Cardiac septum (tissue), 1 donor: ENCODE data around the gene ZMAT5. TPM values are rescaled to one million over a fixed set of nuclear protein-coding genes. Genes with fewer than 3 reads are reported as not detected.
A peak's percentile ranks its signal among the peaks of the same experiment; 100 is the strongest.

Experiments
- DNase-seq: peaks from one replicate; pipeline ENCODE4 v3.0.0-alpha.2; 2020; ENCODE audit warnings: low spot score
- intact Hi-C: fragments of 100-400 bp; cut with DNase I; formaldehyde crosslinking; loops from one replicate; pipeline ENCODE4 v1.14.0; 2022
- long read RNA-seq: library from polyadenylated mRNA; unstranded; transcript quantifications from one replicate; pipeline ENCODE4 v2.0.0, GENCODE V29; 2021
- total RNA-seq: library from RNA; stranded (reverse); fragmentation: NEBNext Ultra II Directional; extraction: Animal tissue kit (Norgen Biotek cat#: 25700); gene quantifications from one replicate; pipeline ENCODE4 v1.2.1, GENCODE V29; 2021
- donor health status: DM: no; HTN: no; CAD: no.

Gene ZMAT5, protein sequence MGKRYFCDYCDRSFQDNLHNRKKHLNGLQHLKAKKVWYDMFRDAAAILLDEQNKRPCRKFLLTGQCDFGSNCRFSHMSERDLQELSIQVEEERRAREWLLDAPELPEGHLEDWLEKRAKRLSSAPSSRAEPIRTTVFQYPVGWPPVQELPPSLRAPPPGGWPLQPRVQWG
- total RNA-seq = 17.1 TPM
- long read RNA-seq, partial matches to known transcripts = 1 of 19 reads
- long read RNA-seq, other reads (novel, unspliced or antisense) = 14 of 19 reads

DNA sequence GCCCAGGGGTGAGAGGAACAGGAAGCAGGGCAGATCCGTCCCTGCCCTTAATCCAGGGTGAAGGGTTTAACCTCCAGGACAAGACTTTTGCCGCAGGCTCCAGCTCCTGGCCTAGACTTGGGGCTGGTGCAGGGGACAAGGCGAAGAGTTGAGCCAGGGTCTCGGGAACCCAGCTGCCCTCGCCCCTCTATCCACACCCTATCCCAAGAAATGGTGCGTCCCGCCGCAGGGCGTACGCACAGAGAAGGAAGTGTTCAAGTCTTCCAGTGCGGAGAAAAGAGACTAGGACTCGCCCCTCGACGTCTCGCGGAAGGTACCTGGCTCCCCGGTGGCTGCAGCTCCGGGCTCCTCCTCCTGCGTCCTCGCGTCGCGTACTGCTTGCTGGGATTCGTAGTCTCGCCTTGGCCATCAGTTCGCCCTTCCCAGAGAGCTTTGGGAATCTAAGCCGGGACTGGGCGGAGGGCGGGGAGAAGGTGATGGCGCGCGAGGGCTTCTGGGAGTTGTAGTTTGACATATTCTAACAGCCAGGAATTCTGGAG is at the start of gene ZMAT5:
Gene ZMAT5, minus strand, starts transcription at position 376 of the 539 bp plus-strand sequence. CDS start 18,463 bp downstream, outside the sequence.
- intact Hi-C loops = loop anchor here (5.0 kb wide), 2 partner anchors 214 to 236 kb away; partner anchors contain the start of gene THOC5
- DNase-seq = peak; percentile 98

- no peak for DNase-seq
- intact Hi-C loops = no loop called here
Observed at GRCh38 chr22:29816539-29816938, 49.7 kb upstream of the ZMAT5 start.

GRCh38 chr22:29816128-29816527 is 49.3 kb upstream of the ZMAT5 start:
- peak; percentile 78 for DNase-seq
- intact Hi-C loops = no loop called here

- no peak for DNase-seq
- intact Hi-C loops = no loop called here
Observed at GRCh38 chr22:29815580-29815979, 48.8 kb upstream of the ZMAT5 start.

GRCh38 chr22:29814003-29814402 is 47.2 kb upstream of the ZMAT5 start:
- DNase-seq = no peak
- intact Hi-C loops = no loop called here

- intact Hi-C loops = no loop called here
- no peak for DNase-seq
Observed at GRCh38 chr22:29813563-29813962, 46.8 kb upstream of the ZMAT5 start.

- intact Hi-C loops = no loop called here
- DNase-seq = no peak
Observed at GRCh38 chr22:29813126-29813525, 46.3 kb upstream of the ZMAT5 start.

DNA sequence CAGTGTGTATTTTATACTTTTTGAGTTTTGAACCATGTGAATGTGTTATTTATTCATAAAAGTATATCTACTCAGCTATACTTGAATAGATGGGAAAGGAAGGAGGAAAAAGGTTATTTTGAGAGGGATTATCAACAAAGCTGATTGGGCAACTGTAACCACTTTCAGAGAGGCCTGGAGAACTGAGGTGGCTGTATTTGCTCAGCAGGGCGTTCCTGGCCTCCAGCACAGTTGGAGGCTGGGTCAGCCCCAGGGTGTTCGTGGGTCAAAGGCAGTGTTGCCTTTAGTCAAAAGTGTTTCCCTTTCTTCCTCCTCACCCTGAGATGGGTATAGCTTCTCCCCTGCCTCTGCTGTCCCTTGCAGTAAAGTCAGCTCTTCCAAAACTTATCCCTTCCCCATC is 44.6 kb upstream of the ZMAT5 start:
- no peak for DNase-seq

DNA sequence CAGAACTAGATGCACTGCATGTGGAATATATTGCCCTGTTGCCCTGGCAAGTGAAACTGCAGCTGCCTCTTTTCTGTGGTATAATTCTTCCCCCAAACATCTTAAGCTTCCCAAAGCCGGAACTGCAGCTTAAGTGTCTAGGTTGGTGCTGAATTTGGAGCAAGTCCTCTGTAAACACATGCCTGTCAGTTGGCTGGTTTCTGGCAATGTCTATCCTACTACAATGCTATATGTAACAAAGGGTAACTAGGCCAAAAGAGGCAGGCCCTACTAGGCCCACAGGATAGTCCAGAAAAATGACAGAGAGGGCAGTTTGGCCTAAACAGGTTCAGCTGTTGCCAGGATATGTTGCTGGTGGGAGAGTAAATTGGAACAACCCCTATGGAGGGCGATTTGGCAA is 43.4 kb upstream of the ZMAT5 start:
- intact Hi-C loops = no loop called here
- DNase-seq = no peak

More for the DNA sequence above, 44.6 kb upstream of the ZMAT5 start:
- intact Hi-C loops = no loop called here

DNA sequence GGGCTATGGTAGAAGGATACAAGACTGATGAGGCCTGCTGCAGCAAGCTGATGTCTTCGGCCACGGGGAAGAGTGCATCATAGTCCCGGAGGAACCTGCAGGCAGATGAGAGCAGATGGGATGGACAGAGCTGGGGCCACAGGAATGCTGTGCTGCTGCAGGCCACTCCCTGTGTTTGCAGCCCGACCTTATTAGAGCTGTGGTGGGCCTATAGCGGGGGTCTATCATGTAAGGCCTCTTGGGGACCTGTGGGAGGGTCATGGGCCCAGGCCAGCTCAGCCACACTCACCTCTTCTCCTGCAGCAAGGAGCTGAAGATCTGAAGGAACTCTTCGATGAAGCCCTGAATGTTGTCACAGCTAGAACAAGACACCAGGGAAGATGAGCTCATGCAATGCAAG is 39.4 kb upstream of the ZMAT5 start:
- intact Hi-C loops = no loop called here
- no peak for DNase-seq

DNA sequence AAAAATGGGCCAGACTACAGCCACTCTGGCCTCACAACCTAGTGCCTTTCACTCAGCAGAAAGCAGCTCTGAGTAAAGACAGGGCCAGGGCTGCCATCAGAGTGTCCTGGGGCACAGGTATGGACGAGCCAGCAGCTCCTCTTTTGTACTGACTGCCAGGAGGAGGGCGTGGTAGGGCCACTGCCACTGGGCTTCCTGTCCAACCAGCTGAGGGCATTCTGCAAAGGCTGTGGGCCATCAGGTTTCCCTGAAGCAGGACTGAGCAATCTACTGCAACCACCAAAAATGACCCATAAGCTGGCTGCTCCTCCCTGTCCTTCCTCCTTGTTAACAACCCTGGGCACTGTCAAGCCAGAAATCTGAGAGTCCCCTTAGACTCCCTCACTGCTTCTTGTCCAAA is 38.2 kb upstream of the ZMAT5 start:
- intact Hi-C loops = no loop called here
- DNase-seq = no peak

- intact Hi-C loops = no loop called here
- no peak for DNase-seq
Observed at GRCh38 chr22:29803190-29803589, 36.4 kb upstream of the ZMAT5 start.

DNA sequence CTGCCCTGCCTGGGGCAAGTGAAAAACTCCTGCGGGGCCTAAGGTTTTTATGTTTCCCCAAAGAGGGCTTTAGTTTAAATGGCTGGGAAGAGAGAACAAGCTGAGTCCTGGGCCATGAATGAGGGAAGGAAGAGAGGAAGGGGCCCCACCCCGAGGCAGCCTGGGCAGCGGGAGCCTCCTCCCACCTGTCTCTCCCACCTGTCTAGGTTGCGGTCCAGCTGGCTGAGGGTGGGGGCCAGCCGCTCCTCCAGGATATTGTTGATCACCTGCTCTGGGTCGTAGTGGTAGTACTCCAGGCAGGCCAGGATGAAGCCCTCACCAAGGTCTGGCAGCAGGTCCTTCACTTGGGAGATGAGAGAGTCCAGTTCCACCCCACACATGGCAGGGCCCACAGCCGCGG is 35.0 kb upstream of the ZMAT5 start:
- DNase-seq = no peak
- intact Hi-C loops = no loop called here

DNA sequence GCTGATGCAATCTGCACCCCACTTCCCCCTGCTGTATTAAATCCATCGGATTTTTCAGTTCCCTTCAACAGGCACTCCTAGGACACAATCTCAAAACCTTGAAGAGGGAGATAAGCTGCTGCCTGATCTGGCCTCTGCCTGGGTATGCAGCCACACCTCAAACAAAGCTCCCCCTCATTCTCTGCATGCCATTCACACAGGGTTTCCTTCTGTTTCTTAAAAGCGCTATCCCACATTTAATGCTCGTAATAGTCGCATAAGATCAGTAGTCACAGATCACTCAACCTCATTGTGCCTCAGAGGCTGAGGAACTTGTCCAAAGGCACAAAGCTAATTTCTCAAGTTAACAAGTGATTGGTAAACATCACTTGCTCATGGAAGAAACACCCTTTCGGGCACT is 34.3 kb upstream of the ZMAT5 start:
- no peak for DNase-seq
- intact Hi-C loops = no loop called here

- peak; percentile 94 for DNase-seq
- intact Hi-C loops = loop anchor here (2.0 kb wide), 1 partner anchor 16 kb away; no protein-coding TSS in a partner anchor
Observed at GRCh38 chr22:29799217-29799680, 32.4 kb upstream of the ZMAT5 start.

DNA sequence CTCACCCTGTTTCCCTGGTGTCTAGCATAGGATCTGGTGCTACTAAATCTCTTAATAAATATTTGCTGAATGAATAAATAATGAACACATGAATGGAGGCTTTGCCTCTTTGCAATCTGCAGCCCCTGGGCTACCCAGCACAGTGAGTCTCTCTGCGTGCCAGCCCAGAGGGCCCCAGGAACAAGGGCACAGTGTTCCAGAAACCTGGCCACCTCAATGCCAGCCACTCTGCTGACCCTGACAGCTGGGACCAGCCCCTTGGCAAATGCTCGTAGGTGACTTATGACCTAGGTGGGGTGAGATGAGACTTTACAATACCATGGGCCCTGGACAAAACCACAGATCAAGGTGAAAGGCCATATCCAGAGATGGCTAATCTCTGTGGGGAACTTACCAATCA is 32.0 kb upstream of the ZMAT5 start:
- DNase-seq = no peak
- intact Hi-C loops = loop anchor here (2.0 kb wide), 1 partner anchor 16 kb away; no protein-coding TSS in a partner anchor

DNA sequence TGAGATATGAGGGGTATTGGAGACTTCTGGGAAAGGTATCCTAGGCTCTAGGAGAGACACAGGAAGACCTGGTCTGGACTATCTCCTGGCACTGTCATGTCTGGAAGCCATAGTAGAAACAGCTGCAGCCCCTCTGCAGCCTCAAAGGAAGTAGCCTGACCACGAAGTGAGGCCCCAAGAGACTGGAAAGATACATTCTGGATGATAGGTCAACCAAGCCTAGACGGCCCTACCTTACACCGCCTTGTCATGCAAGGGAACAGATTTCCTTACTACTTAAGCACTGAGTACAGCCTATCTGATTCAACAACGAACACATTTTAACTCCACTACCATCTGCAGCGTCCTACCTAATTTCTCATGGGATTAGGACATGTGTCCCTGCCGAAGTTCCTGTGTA is 31.5 kb upstream of the ZMAT5 start:
- intact Hi-C loops = loop anchor here (2.0 kb wide), 1 partner anchor 16 kb away; no protein-coding TSS in a partner anchor
- no peak for DNase-seq

DNA sequence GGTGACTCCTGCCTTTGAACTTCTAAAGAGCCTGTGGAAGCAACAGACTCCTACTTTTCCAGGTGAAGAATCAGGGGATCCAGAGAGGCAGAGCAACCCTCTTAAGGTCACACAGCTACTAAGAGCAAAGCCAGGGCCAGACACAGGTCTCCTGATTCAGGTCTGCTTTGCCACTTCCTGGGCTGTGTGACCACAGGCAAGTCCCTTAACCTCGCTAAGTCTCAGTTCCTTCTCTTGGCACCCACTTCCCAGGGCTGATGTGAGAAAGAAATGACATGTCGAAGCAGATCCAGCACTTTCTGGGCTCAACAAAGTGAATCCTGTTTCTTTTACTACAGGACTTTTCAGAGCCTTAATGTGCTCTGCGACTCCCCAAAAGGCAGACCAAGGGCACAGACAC is 30.5 kb upstream of the ZMAT5 start:
- DNase-seq = no peak
- intact Hi-C loops = no loop called here

DNA sequence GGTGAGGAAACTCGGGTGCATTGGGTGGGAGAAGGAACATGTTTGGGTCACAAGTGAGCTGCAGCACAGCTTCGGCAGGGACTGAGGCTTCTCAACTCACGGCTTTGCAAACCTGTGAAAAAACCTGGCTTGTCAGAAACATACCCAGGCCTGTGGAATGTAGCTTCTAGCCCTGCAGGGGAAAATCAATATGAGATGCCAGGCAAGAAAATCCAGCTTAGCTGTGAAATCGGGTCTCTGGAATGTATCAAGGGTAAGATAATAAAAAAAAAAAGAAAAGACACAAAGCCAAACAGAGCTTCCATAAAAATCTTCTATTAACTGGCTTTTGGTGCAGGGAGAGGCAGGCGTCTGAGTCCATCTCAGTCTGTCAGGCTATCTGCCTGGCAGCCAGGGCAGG is 28.9 kb upstream of the ZMAT5 start:
- intact Hi-C loops = no loop called here
- DNase-seq = no peak

GRCh38 chr22:29793396-29793795 is 26.6 kb upstream of the ZMAT5 start:
- no peak for DNase-seq
- intact Hi-C loops = no loop called here

- no peak for DNase-seq
- intact Hi-C loops = no loop called here
Observed at GRCh38 chr22:29790061-29790460, 23.3 kb upstream of the ZMAT5 start.
